Neural cell (in vitro differentiated cells): ENCODE results near the gene PROSER2. TPM values are rescaled to one million over a fixed set of nuclear protein-coding genes. Genes with fewer than 3 reads are reported as not detected.

Source experiments
- H2AFZ ChIP-seq: fragments of 200-600, 300-800 bp; sonication (generic), shearing (Covaris generic); 2 replicates; pipeline ENCODE4 v1.6.0; 2014; ENCODE audit warnings: low read depth, mild to moderate bottlenecking, antibody characterized with exemption, low read length, moderate library complexity
- H3F3A ChIP-seq: fragments of 200-600 bp; shearing (Covaris generic); 2 replicates; pipeline ENCODE4 v1.6.1; 2016; ENCODE audit warnings: mild to moderate bottlenecking, moderate library complexity, mixed read lengths, antibody characterized with exemption, low read length; ENCODE audit not compliant: insufficient read depth, poor library complexity, severe bottlenecking
- H3K27ac ChIP-seq: fragments of 200-600, 300-800 bp; sonication (generic), shearing (Covaris generic); 2 replicates; pipeline ENCODE4 v1.5.1; 2014; ENCODE audit warnings: mild to moderate bottlenecking, low read length, moderate library complexity
- H3K27me3 ChIP-seq: fragments of 300-800, 200-600 bp; sonication (generic), shearing (Covaris generic); 2 replicates; pipeline ENCODE4 v1.6.0; 2014; ENCODE audit warnings: mild to moderate bottlenecking, low read depth, low read length, moderate library complexity; ENCODE audit not compliant: insufficient read depth
- H3K36me3 ChIP-seq: fragments of 300-800, 200-600 bp; sonication (generic), shearing (Covaris generic); 2 replicates; pipeline ENCODE4 v1.5.1; 2014; ENCODE audit warnings: mild to moderate bottlenecking, antibody characterized with exemption, low read length, moderate library complexity; ENCODE audit not compliant: insufficient read depth
- H3K4me2 ChIP-seq: fragments of 300-800, 200-600 bp; sonication (generic), shearing (Covaris generic); 2 replicates; pipeline ENCODE4 v1.6.0; 2014; ENCODE audit warnings: mild to moderate bottlenecking, low read length
- H3K4me3 ChIP-seq: fragments of 300-800, 200-600 bp; sonication (generic), shearing (Covaris generic); 2 replicates; pipeline ENCODE4 v1.5.1; 2014; ENCODE audit warnings: mild to moderate bottlenecking, low read length, moderate library complexity
- H3K79me2 ChIP-seq: fragments of 200-600 bp; shearing (Covaris generic); replicated peaks from 2 replicates; pipeline ENCODE4 v1.6.0; 2014; ENCODE audit warnings: mild to moderate bottlenecking, low read length, moderate library complexity; ENCODE audit not compliant: insufficient read depth
- H3K9ac ChIP-seq: fragments of 300-800, 200-600 bp; sonication (generic), shearing (Covaris generic); 2 replicates; pipeline ENCODE4 v1.6.1; 2016; ENCODE audit warnings: mild to moderate bottlenecking, low read length, mixed read lengths
- H3K9me2 ChIP-seq: fragments of 200-600 bp; shearing (Covaris generic); 2 replicates; pipeline ENCODE4 v1.6.1; 2016; ENCODE audit warnings: mild to moderate bottlenecking, low read length, mixed read lengths; ENCODE audit not compliant: insufficient read depth
- H3K9me3 ChIP-seq: fragments of 200-600, 300-800 bp; sonication (generic), shearing (Covaris generic); 2 replicates; pipeline ENCODE4 v1.6.1; 2016; ENCODE audit warnings: mild to moderate bottlenecking, mixed run types, low read length, moderate library complexity, mixed read lengths
- H4K20me1 ChIP-seq: fragments of 200-600 bp; shearing (Covaris generic); 2 replicates; pipeline ENCODE4 v1.6.1; 2016; ENCODE audit warnings: mild to moderate bottlenecking, mixed run types; ENCODE audit not compliant: insufficient read depth
- CTCF ChIP-seq: fragments of 450-650 bp; IDR thresholded peaks from 2 replicates; pipeline ENCODE4 v1.5.1; 2014; ENCODE audit warnings: antibody characterized with exemption, mild to moderate bottlenecking, moderate library complexity; ENCODE audit not compliant: poor library complexity, severe bottlenecking
- EP300 ChIP-seq: fragments of 450-650 bp; conservative IDR thresholded peaks from 2 replicates; pipeline ENCODE4 v1.6.1; 2014; ENCODE audit warnings: antibody characterized with exemption, mild to moderate bottlenecking, moderate library complexity; ENCODE audit not compliant: poor library complexity, severe bottlenecking
- EZH2 ChIP-seq: fragments of 200-600, 300-800 bp; shearing (Covaris generic), sonication (generic); IDR thresholded peaks from 2 replicates; pipeline ENCODE4 v1.6.1; 2014; ENCODE audit warnings: antibody characterized with exemption, low read length, borderline replicate concordance, mild to moderate bottlenecking; ENCODE audit not compliant: insufficient read depth, poor library complexity, severe bottlenecking
- MXI1 ChIP-seq: fragments of 450-650 bp; conservative IDR thresholded peaks from 2 replicates; pipeline ENCODE4 v1.6.1; 2014; ENCODE audit warnings: antibody characterized with exemption, mild to moderate bottlenecking; ENCODE audit not compliant: poor library complexity, severe bottlenecking
- POLR2AphosphoS5 ChIP-seq: IDR thresholded peaks from 2 replicates; pipeline ENCODE4 v1.6.1; 2012
- RAD21 ChIP-seq: fragments of 450-650 bp; conservative IDR thresholded peaks from 2 replicates; pipeline ENCODE4 v1.6.1; 2014; ENCODE audit warnings: antibody characterized with exemption, mild to moderate bottlenecking, moderate library complexity
- REST ChIP-seq: IDR thresholded peaks from 2 replicates; pipeline ENCODE4 v1.6.1; 2012; ENCODE audit warnings: borderline replicate concordance
- SMC3 ChIP-seq: fragments of 450-650 bp; conservative IDR thresholded peaks from 2 replicates; pipeline ENCODE4 v1.6.1; 2014; ENCODE audit warnings: antibody characterized with exemption, mild to moderate bottlenecking, moderate library complexity; ENCODE audit not compliant: poor library complexity
- TAF1 ChIP-seq: IDR thresholded peaks from 2 replicates; pipeline ENCODE4 v1.6.1; 2012; ENCODE audit warnings: low read depth
- polyA plus RNA-seq: library from polyadenylated mRNA; depleted of rRNA; stranded (reverse); fragments of >200 nt; gene quantifications from 2 replicates; pipeline ENCODE4 v1.2.3, GENCODE V29; 2014

The PROSER2 gene
- polyA plus RNA-seq, 1 donor from 2014 or later, result 1.1 TPM

- Histone ChIP-seq H3K9me2 (no peaks in the 10 kb centered on the region), H2AFZ (no peak overlapping the region), H3K36me3 (no peaks in the 10 kb centered on the region), H3K27ac (no peak overlapping the region), H4K20me1 (no peaks in the 10 kb centered on the region), H3K9me3 (no peaks in the 10 kb centered on the region), H3K9ac (no peak overlapping the region), H3K4me3 (no peak overlapping the region), H3K4me2 (no peak overlapping the region), H3F3A (no peaks in the 10 kb centered on the region), H3K27me3 (no peaks in the 10 kb centered on the region), H3K79me2 (no peaks in the 10 kb centered on the region)
- TF ChIP-seq TAF1 (no peak), EP300 (no peak), POLR2AphosphoS5 (no peak), SMC3 (no peak), REST (no peak), EZH2 (no peak)
Measured at GRCh38 chr10:11896549-11897200, 73.5 kb downstream of the PROSER2 start.

- Histone ChIP-seq H4K20me1 (no peaks in the 10 kb centered on the region), H3K27me3 (no peaks in the 10 kb centered on the region), H3K9me2 (no peaks in the 10 kb centered on the region), H3K4me2 (no peak overlapping the region), H3F3A (no peaks in the 10 kb centered on the region), H3K4me3 (no peak overlapping the region), H2AFZ (no peak overlapping the region), H3K36me3 (no peaks in the 10 kb centered on the region), H3K9me3 (no peaks in the 10 kb centered on the region), H3K79me2 (no peaks in the 10 kb centered on the region), H3K27ac (no peak overlapping the region), H3K9ac (no peak overlapping the region)
- no peak for TF ChIP-seq POLR2AphosphoS5
- no peak for TF ChIP-seq EZH2
- no peak for TF ChIP-seq REST
- no peak for TF ChIP-seq EP300
- TF ChIP-seq CTCF, result no peak
- no peak for TF ChIP-seq MXI1
- no peak for TF ChIP-seq TAF1
- TF ChIP-seq SMC3, result no peak
- TF ChIP-seq RAD21, result no peak
Measured at GRCh38 chr10:11898033-11898371, 74.8 kb downstream of the PROSER2 start.
